ENCODE measurements around the gene PAIP2. TPM values are rescaled to one million over a fixed set of nuclear protein-coding genes. Genes with fewer than 3 reads are reported as not detected.
"Not testable (repeated sequence)": the region's sequence is repeated elsewhere in the genome, so short reads cannot be mapped to it uniquely, and the experiment has no call there.

The PAIP2 gene
- total and polyA plus RNA-seq, 7 experiments from 2014 or later = 88.8 to 417 (median 119) TPM

GRCh38 chr5:139404484-139404840, 62.8 kb downstream of the PAIP2 start:
- ChIA-PET POLR2A (interaction anchor here (1.0 to 3.2 kb wide), 15 partner anchors 9 to 861 kb away, joined by 3 to 24 read pairs (median 4); partner anchors contain the start of genes DNAJC18, ETF1, MATR3 and MZB1), CTCF (interaction anchor here (0.6 kb wide), 1 partner anchor 461 kb away, joined by 3 read pairs; no protein-coding TSS in a partner anchor)
- peaks cover 22 to 40% (median 36%) of the 10 kb centered on the region in 7 donors for H3K4me1 Mint-ChIP-seq
- DNase-seq (no peak), ATAC-seq (no peak)
- no peaks in the 10 kb centered on the region for H3K36me3 ChIP-seq (ENCODE audit: control insufficient read depth in 2 of 3, insufficient read depth in 3 of 3, low read length in 3 of 3)
- H3K27me3 Mint-ChIP-seq = no peaks in the 10 kb centered on the region
- peak overlapping the region; percentile 88 for H3K27ac ChIP-seq (ENCODE audit: low read depth, low read length)
- no peaks in the 10 kb centered on the region for H3K9me3 ChIP-seq (ENCODE audit: control insufficient read depth in 2 of 3, low read length in 3 of 3)
- H3K9me3 Mint-ChIP-seq = no peaks in the 10 kb centered on the region
- peak overlapping the region; percentile 56 for H3K4me3 ChIP-seq (ENCODE audit: low read length)
- H3K27me3 ChIP-seq (ENCODE audit: control insufficient read depth in 2 of 2, insufficient read depth in 2 of 2, low read length in 2 of 2) = no peaks in the 10 kb centered on the region
- peaks cover under 1 to 6% (median under 1%) of the 10 kb centered on the region in 5 donors for H3K36me3 Mint-ChIP-seq
- intact Hi-C loops (cut with micrococcal nuclease) = loop anchor here (1.0 to 5.0 kb wide), 17 partner anchors 10 to 1160 kb away; partner anchors contain the start of genes DNAJC18 (in 2 of the 2), ETF1 (in 2 of the 2), FAM53C (in 2 of the 2) and PAIP2 (in 2 of the 2)
- peak overlapping the region; percentile 88 to 98 (median 94) for H3K4me3 Mint-ChIP-seq
- H3K27ac Mint-ChIP-seq = peak overlapping the region; percentile 96 to 100 (median 99)
- H3K4me1 ChIP-seq (ENCODE audit: control insufficient read depth in 2 of 2, insufficient read depth in 2 of 2, low read length in 2 of 2) = peaks cover 16 to 18% of the 10 kb centered on the region in 2 donors

GRCh38 chr5:139406963-139407362, 65.3 kb downstream of the PAIP2 start:
- no peaks in the 10 kb centered on the region for H3K27me3 ChIP-seq (ENCODE audit: control insufficient read depth in 2 of 2, insufficient read depth in 2 of 2, low read length in 2 of 2)
- H3K4me1 Mint-ChIP-seq = peaks cover 22 to 44% (median 36%) of the 10 kb centered on the region in 7 donors
- peak overlapping the region in 1 of 10 donors; percentile 31 for H3K4me3 Mint-ChIP-seq
- ChIA-PET POLR2A (interaction anchor here (0.7 to 2.2 kb wide), 3 partner anchors 9 to 114 kb away, joined by 3 to 8 read pairs (median 3); partner anchors contain the start of gene MATR3), CTCF (interaction anchor here (0.6 to 1.4 kb wide), 3 partner anchors 98 to 112 kb away, joined by 3 to 5 read pairs (median 3); no protein-coding TSS in a partner anchor)
- H3K36me3 Mint-ChIP-seq = peaks cover 0 to 8% (median 0%) of the 10 kb centered on the region in 5 donors
- intact Hi-C loops (cut with micrococcal nuclease) = no loop called here
- ATAC-seq (no peak), DNase-seq (no peak)
- H3K9me3 ChIP-seq (ENCODE audit: control insufficient read depth in 2 of 3, low read length in 3 of 3) = no peaks in the 10 kb centered on the region
- H3K4me1 ChIP-seq (ENCODE audit: control insufficient read depth in 2 of 2, insufficient read depth in 2 of 2, low read length in 2 of 2) = peaks cover 16 to 18% of the 10 kb centered on the region in 2 donors
- H3K36me3 ChIP-seq (ENCODE audit: control insufficient read depth in 2 of 3, insufficient read depth in 3 of 3, low read length in 3 of 3) = no peaks in the 10 kb centered on the region
- H3K27ac ChIP-seq (ENCODE audit: low read depth, low read length) = no peak overlapping the region
- no peaks in the 10 kb centered on the region for H3K9me3 Mint-ChIP-seq
- H3K27me3 Mint-ChIP-seq = no peaks in the 10 kb centered on the region
- H3K27ac Mint-ChIP-seq = peak overlapping the region in 4 of 9 donors; percentile 7 to 80 (median 44)
- H3K4me3 ChIP-seq (ENCODE audit: low read length) = no peak overlapping the region

- no peak overlapping the region for H3K4me3 ChIP-seq (ENCODE audit: low read length)
- Mint-ChIP-seq H3K4me1 (peaks cover 22 to 43% (median 34%) of the 10 kb centered on the region in 7 donors), H3K4me3 (peak overlapping the region in 1 of 10 donors; percentile 31), H3K27me3 (no peaks in the 10 kb centered on the region), H3K9me3 (no peaks in the 10 kb centered on the region), H3K36me3 (peaks cover 0 to 8% (median 0%) of the 10 kb centered on the region in 5 donors), H3K27ac (peak overlapping the region in 7 of 9 donors; percentile 7 to 80 (median 18))
- H3K27me3 ChIP-seq (ENCODE audit: control insufficient read depth in 2 of 2, insufficient read depth in 2 of 2, low read length in 2 of 2) = no peaks in the 10 kb centered on the region
- CTCF ChIA-PET = interaction anchor here (0.9 kb wide), 1 partner anchor 111 kb away, joined by 3 read pairs; no protein-coding TSS in a partner anchor
- ATAC-seq = no peak
- POLR2A ChIA-PET = interaction anchor here (1.0 kb wide), 1 partner anchor 10 kb away, joined by 3 read pairs; no protein-coding TSS in a partner anchor
- intact Hi-C loops (cut with micrococcal nuclease) = no loop called here
- H3K27ac ChIP-seq (ENCODE audit: low read depth, low read length) = no peak overlapping the region
- no peaks in the 10 kb centered on the region for H3K36me3 ChIP-seq (ENCODE audit: control insufficient read depth in 2 of 3, insufficient read depth in 3 of 3, low read length in 3 of 3)
- DNase-seq = no peak
- H3K4me1 ChIP-seq (ENCODE audit: control insufficient read depth in 2 of 2, insufficient read depth in 2 of 2, low read length in 2 of 2) = peaks cover 16 to 18% of the 10 kb centered on the region in 2 donors
- no peaks in the 10 kb centered on the region for H3K9me3 ChIP-seq (ENCODE audit: control insufficient read depth in 2 of 3, low read length in 3 of 3)
Measured at GRCh38 chr5:139407517-139407916, 65.9 kb downstream of the PAIP2 start.

- H3K9me3 ChIP-seq (ENCODE audit: control insufficient read depth in 2 of 3, low read length in 3 of 3) = no peaks in the 10 kb centered on the region
- no peak for DNase-seq
- H3K36me3 ChIP-seq (ENCODE audit: control insufficient read depth in 2 of 3, insufficient read depth in 3 of 3, low read length in 3 of 3) = no peaks in the 10 kb centered on the region
- no peak overlapping the region for H3K27ac ChIP-seq (ENCODE audit: low read depth, low read length)
- Mint-ChIP-seq H3K36me3 (peaks cover 0 to 8% (median 0%) of the 10 kb centered on the region in 5 donors), H3K9me3 (no peaks in the 10 kb centered on the region), H3K27me3 (no peaks in the 10 kb centered on the region), H3K4me1 (peaks cover 18 to 43% (median 28%) of the 10 kb centered on the region in 7 donors), H3K27ac (peak overlapping the region in 1 of 9 donors; percentile 41), H3K4me3 (peak overlapping the region in 1 of 10 donors; percentile 26)
- intact Hi-C loops (cut with micrococcal nuclease) = no loop called here
- CTCF ChIA-PET = no interaction called here
- no peak overlapping the region for H3K4me3 ChIP-seq (ENCODE audit: low read length)
- H3K4me1 ChIP-seq (ENCODE audit: control insufficient read depth in 2 of 2, insufficient read depth in 2 of 2, low read length in 2 of 2) = peaks cover 14 to 17% of the 10 kb centered on the region in 2 donors
- no peak for ATAC-seq
- POLR2A ChIA-PET = interaction anchor here (0.6 kb wide), 1 partner anchor 153 kb away, joined by 5 read pairs; the partner anchor contains the start of gene UBE2D2
- H3K27me3 ChIP-seq (ENCODE audit: control insufficient read depth in 2 of 2, insufficient read depth in 2 of 2, low read length in 2 of 2) = no peaks in the 10 kb centered on the region
Measured at GRCh38 chr5:139408191-139408590, 66.5 kb downstream of the PAIP2 start.

GRCh38 chr5:139409116-139409515, 67.5 kb downstream of the PAIP2 start:
- H3K4me3 Mint-ChIP-seq; H3K27me3 ChIP-seq (ENCODE audit: control insufficient read depth in 2 of 2, insufficient read depth in 2 of 2, low read length in 2 of 2); H3K4me3 ChIP-seq (ENCODE audit: low read length); H3K27ac ChIP-seq (ENCODE audit: low read depth, low read length); H3K27me3 Mint-ChIP-seq; H3K36me3 Mint-ChIP-seq; CTCF ChIA-PET; H3K9me3 ChIP-seq (ENCODE audit: control insufficient read depth in 2 of 3, low read length in 3 of 3); H3K36me3 ChIP-seq (ENCODE audit: control insufficient read depth in 2 of 3, insufficient read depth in 3 of 3, low read length in 3 of 3); intact Hi-C loops (cut with micrococcal nuclease); H3K9me3 Mint-ChIP-seq; ATAC-seq; DNase-seq: not testable (repeated sequence)
- Mint-ChIP-seq H3K4me1 (peaks cover 14 to 48% (median 27%) of the 10 kb centered on the region in 7 donors), H3K27ac (peak overlapping the region in 1 of 9 donors; percentile 46)
- peaks cover 8 to 14% of the 10 kb centered on the region in 2 donors for H3K4me1 ChIP-seq (ENCODE audit: control insufficient read depth in 2 of 2, insufficient read depth in 2 of 2, low read length in 2 of 2)
- POLR2A ChIA-PET = interaction anchor here (1.3 to 2.1 kb wide), 3 partner anchors 70 to 104 kb away, joined by 3 to 8 read pairs (median 5); partner anchors contain the start of gene STING1

- Histone ChIP-seq H3K4me1 (ENCODE audit: control insufficient read depth in 2 of 2, insufficient read depth in 2 of 2, low read length in 2 of 2) (peaks cover 0 to 18% of the 10 kb centered on the region in 2 donors), H3K36me3 (ENCODE audit: control insufficient read depth in 2 of 3, insufficient read depth in 3 of 3, low read length in 3 of 3) (no peaks in the 10 kb centered on the region), H3K27ac (ENCODE audit: low read depth, low read length) (no peak overlapping the region), H3K9me3 (ENCODE audit: control insufficient read depth in 2 of 3, low read length in 3 of 3) (no peaks in the 10 kb centered on the region), H3K4me3 (ENCODE audit: low read length) (no peak overlapping the region), H3K27me3 (ENCODE audit: control insufficient read depth in 2 of 2, insufficient read depth in 2 of 2, low read length in 2 of 2) (no peaks in the 10 kb centered on the region)
- intact Hi-C loops (cut with micrococcal nuclease) = no loop called here
- CTCF ChIA-PET = interaction anchor here (0.6 to 2.2 kb wide), 7 partner anchors 8 to 107 kb away, joined by 3 to 10 read pairs (median 4); partner anchors contain the start of gene STING1
- Mint-ChIP-seq H3K9me3 (no peaks in the 10 kb centered on the region), H3K36me3 (peaks cover 0 to 10% (median 0%) of the 10 kb centered on the region in 5 donors), H3K27me3 (no peaks in the 10 kb centered on the region), H3K27ac (no peak overlapping the region), H3K4me3 (no peak overlapping the region), H3K4me1 (peaks cover 9 to 49% (median 29%) of the 10 kb centered on the region in 7 donors)
- POLR2A ChIA-PET = interaction anchor here (0.6 to 2.1 kb wide), 7 partner anchors 11 to 103 kb away, joined by 3 to 8 read pairs (median 3); partner anchors contain the start of gene STING1
- DNase-seq (no peak), ATAC-seq (no peak)
Measured at GRCh38 chr5:139410121-139410992, 68.7 kb downstream of the PAIP2 start.
